Omental fat pad (tissue), 4 donors: Measurements from ENCODE around the gene KCNK16. TPM values are rescaled to one million over a fixed set of nuclear protein-coding genes. Genes with fewer than 3 reads are reported as not detected.

Experiments used
- ATAC-seq: fragments of 150-250 bp; one replicate; pipeline ENCODE4 v1.9.1; 2016; ENCODE audit warnings: mild to moderate bottlenecking, moderate library complexity; ENCODE audit not compliant: low FRiP score
- DNase-seq: peaks from one replicate; pipeline ENCODE4 v3.0.0-alpha.2; 2019; ENCODE audit warnings: low spot score
- total RNA-seq, 4 donors: library from RNA; depleted of rRNA; stranded (reverse); fragments of >200 nt; gene quantifications; one replicate each; pipeline ENCODE4 v1.1.0, GENCODE V29; 2016
- TF ChIP-seq, protein P1 (sequence below), 3 donors: fragments of 450-650 bp; IDR thresholded peaks; one replicate each; pipeline ENCODE4 v1.5.1; 2016 to 2017; ENCODE audit warnings: antibody characterized with exemption in 3 of 3, mild to moderate bottlenecking in 3 of 3, moderate library complexity in 2 of 3

KCNK16 gene
- total RNA-seq, 4 donors from 2014 or later = not detected

DNA sequence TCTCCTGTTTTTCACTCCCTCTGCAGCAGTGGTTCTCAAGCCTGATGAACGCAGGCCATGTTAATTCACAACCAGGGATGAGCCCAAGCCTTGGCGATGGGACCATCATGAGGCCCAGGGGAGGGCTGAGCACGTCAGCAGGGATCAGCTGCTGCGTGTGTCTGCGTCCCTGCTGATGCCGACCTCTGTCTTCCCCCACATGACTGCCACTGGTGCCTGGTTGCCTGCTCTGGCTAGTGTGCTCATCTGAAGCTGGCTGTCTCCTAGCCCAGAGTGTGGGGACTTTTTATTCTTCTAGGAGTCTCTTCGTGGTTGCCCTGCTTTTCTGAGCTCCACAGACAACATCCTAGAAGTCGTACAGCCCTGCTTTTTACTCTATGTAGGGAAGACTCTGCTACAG, 40.8 kb upstream of the KCNK16 start:
- no peak for ATAC-seq
- no peak for DNase-seq

GRCh38 chr6:39362487-39362865, 40.0 kb upstream of the KCNK16 start:
- TF ChIP-seq, protein P1, sequence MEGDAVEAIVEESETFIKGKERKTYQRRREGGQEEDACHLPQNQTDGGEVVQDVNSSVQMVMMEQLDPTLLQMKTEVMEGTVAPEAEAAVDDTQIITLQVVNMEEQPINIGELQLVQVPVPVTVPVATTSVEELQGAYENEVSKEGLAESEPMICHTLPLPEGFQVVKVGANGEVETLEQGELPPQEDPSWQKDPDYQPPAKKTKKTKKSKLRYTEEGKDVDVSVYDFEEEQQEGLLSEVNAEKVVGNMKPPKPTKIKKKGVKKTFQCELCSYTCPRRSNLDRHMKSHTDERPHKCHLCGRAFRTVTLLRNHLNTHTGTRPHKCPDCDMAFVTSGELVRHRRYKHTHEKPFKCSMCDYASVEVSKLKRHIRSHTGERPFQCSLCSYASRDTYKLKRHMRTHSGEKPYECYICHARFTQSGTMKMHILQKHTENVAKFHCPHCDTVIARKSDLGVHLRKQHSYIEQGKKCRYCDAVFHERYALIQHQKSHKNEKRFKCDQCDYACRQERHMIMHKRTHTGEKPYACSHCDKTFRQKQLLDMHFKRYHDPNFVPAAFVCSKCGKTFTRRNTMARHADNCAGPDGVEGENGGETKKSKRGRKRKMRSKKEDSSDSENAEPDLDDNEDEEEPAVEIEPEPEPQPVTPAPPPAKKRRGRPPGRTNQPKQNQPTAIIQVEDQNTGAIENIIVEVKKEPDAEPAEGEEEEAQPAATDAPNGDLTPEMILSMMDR (IDR thresholded peaks at IDR 0.05) = no peak
- ATAC-seq (no peak), DNase-seq (no peak)

More for the DNA sequence above, 40.8 kb upstream of the KCNK16 start:
- TF ChIP-seq, protein P1 (IDR thresholded peaks at IDR 0.05) = no peak

- TF ChIP-seq, protein P1 (IDR thresholded peaks at IDR 0.05) = no peak
- peak; percentile 36 for ATAC-seq
- DNase-seq = no peak
Observed at GRCh38 chr6:39361657-39362486, 39.4 kb upstream of the KCNK16 start.

GRCh38 chr6:39360378-39360777, 37.9 kb upstream of the KCNK16 start:
- TF ChIP-seq, protein P1 (IDR thresholded peaks at IDR 0.05) = no peak
- DNase-seq (no peak), ATAC-seq (no peak)

- DNase-seq (no peak), ATAC-seq (no peak)
- TF ChIP-seq, protein P1 (IDR thresholded peaks at IDR 0.05) = no peak
Observed at GRCh38 chr6:39357998-39358686, 35.6 kb upstream of the KCNK16 start.

DNA sequence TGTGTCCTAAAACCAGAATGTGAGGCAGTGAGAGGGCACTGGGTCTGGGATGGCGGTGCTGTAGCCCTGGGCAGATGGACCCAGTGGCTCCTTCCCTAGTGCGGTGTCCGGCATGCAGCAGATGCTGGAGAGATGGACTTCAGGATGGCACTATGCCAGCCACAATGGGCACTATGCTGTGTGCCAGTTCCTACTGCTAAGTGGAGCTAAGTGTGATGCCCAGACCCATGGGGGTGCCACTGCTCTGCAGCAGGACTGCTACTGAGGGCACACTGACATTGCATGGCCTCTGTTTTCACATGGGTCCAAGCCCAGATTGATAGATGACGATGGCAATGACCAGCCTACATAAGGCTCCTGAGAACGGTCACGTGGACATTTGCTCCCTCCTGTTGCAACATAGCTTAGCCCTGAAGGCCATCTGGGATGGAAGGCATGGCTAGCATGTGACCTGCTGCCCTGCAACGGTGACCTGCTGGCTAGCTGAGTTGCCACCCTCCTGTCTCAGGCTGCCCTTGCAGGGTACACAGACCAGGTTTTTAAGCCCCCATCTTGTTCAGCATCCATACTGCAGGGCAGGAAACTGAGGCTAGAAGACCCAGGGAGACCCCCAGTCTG, 31.3 kb upstream of the KCNK16 start:
- ATAC-seq = no peak
- TF ChIP-seq, protein P1 (IDR thresholded peaks at IDR 0.05) = no peak

More for the DNA sequence above, 31.3 kb upstream of the KCNK16 start:
- DNase-seq = no peak
